Coronary artery (tissue), 2 donors: ENCODE measurements around the gene KCNS3.

ENCODE experiments used
- DNase-seq: peaks from one replicate; pipeline ENCODE4 v3.0.0-alpha.2; 2017; ENCODE audit warnings: low spot score
- H3K27ac ChIP-seq, 2 donors: fragments of 200-600 bp; sonication (generic); one replicate each; pipeline ENCODE4 v1.5.1; 2016 to 2019
- H3K4me3 ChIP-seq: fragments of 200-600 bp; sonication (generic); 2 replicates; pipeline ENCODE4 v1.5.1; 2016; ENCODE audit warnings: mild to moderate bottlenecking, moderate library complexity
- TF ChIP-seq, protein P1 (sequence below): fragments of 200-600 bp; sonication (generic); IDR thresholded peaks from one replicate; pipeline ENCODE4 v1.5.1; 2019; ENCODE audit warnings: antibody characterized with exemption

KCNS3 gene

DNA sequence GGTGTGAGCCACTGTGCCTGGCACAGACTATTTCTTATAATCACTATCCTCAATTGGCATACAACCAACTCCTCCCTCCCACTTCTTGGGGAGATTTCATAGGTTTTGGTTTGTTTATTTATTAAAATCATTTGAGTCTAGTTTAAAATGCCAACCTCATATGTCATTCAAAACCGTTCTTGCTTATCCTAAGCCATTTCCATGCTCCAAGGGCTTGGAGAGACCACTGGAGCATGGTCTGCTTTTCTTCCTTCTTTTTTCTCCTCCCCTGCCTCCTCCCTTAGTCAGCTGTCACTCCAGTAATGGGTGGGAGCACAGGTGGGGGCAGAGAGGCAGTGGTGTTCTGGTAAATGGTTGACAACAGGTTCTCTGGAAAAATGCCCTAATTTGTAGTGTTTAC is 20.4 kb upstream of the KCNS3 start:
- DNase-seq = no peak
- TF ChIP-seq, protein P1, sequence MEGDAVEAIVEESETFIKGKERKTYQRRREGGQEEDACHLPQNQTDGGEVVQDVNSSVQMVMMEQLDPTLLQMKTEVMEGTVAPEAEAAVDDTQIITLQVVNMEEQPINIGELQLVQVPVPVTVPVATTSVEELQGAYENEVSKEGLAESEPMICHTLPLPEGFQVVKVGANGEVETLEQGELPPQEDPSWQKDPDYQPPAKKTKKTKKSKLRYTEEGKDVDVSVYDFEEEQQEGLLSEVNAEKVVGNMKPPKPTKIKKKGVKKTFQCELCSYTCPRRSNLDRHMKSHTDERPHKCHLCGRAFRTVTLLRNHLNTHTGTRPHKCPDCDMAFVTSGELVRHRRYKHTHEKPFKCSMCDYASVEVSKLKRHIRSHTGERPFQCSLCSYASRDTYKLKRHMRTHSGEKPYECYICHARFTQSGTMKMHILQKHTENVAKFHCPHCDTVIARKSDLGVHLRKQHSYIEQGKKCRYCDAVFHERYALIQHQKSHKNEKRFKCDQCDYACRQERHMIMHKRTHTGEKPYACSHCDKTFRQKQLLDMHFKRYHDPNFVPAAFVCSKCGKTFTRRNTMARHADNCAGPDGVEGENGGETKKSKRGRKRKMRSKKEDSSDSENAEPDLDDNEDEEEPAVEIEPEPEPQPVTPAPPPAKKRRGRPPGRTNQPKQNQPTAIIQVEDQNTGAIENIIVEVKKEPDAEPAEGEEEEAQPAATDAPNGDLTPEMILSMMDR = no peak
- Histone ChIP-seq H3K4me3 (no peak overlapping the region), H3K27ac (no peak overlapping the region)

GRCh38 chr2:17863539-17863938 is 14.9 kb upstream of the KCNS3 start:
- no peak overlapping the region for H3K4me3 ChIP-seq
- DNase-seq = no peak
- H3K27ac ChIP-seq = no peak overlapping the region
- TF ChIP-seq, protein P1 = no peak

GRCh38 chr2:17864676-17865075 is 13.8 kb upstream of the KCNS3 start:
- no peak for DNase-seq
- TF ChIP-seq, protein P1 = no peak
- H3K4me3 ChIP-seq = no peak overlapping the region
- no peak overlapping the region for H3K27ac ChIP-seq

DNA sequence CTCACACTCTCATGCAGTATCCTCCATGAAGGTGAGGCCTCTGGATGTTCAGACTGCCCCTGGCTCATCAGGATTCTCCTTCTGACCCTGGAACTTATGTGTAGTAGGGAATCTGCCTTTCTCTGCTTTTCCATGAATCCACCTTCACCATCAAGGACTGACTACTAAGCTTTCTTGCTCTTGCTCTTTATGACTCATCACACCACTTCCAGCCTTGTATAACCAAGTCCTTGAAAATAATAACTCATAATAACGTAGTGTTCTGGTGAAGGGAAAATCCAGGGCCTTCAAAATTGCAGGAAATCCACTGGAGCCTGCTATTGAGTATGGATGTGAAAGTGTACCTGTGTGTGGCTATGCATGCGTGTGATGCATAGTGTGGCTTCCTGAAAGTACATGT is 11.3 kb upstream of the KCNS3 start:
- TF ChIP-seq, protein P1 = no peak
- no peak overlapping the region for H3K4me3 ChIP-seq
- H3K27ac ChIP-seq = no peak overlapping the region
- no peak for DNase-seq

- no peak overlapping the region for H3K27ac ChIP-seq
- DNase-seq = no peak
- TF ChIP-seq, protein P1 = no peak
- H3K4me3 ChIP-seq = no peak overlapping the region
Measured at GRCh38 chr2:17869128-17869527, 9.3 kb upstream of the KCNS3 start.

- DNase-seq = no peak
- TF ChIP-seq, protein P1 = no peak
- H3K4me3 ChIP-seq = no peak overlapping the region
- no peak overlapping the region for H3K27ac ChIP-seq
Measured at GRCh38 chr2:17871639-17872038, 6.8 kb upstream of the KCNS3 start.

GRCh38 chr2:17873021-17873420 is 5.4 kb upstream of the KCNS3 start:
- H3K4me3 ChIP-seq = no peak overlapping the region
- H3K27ac ChIP-seq = no peak overlapping the region
- no peak for DNase-seq
- TF ChIP-seq, protein P1 = no peak
